ENCODE data around the gene FGD3.

DNA sequence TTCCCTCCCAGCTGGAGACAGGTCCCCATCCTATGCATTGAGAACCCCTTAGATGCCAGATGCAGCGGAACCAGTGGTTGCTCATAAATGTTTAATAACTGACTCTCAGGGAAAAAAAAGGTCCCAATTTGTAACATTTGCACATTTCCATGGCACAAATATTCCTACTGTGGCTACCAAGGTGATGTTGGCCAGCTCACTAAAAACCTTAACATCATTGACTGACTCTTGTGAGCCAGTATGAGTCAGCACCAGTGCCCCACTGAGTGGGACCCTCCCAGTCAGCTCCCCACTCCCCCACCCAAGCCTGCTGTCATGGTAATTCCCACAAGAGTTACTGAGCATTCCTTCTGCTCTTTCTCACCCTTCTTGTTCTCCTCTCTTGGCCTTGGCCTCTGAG lies 26.9 kb upstream of the FGD3 start:
- TF ChIP-seq, protein P1, sequence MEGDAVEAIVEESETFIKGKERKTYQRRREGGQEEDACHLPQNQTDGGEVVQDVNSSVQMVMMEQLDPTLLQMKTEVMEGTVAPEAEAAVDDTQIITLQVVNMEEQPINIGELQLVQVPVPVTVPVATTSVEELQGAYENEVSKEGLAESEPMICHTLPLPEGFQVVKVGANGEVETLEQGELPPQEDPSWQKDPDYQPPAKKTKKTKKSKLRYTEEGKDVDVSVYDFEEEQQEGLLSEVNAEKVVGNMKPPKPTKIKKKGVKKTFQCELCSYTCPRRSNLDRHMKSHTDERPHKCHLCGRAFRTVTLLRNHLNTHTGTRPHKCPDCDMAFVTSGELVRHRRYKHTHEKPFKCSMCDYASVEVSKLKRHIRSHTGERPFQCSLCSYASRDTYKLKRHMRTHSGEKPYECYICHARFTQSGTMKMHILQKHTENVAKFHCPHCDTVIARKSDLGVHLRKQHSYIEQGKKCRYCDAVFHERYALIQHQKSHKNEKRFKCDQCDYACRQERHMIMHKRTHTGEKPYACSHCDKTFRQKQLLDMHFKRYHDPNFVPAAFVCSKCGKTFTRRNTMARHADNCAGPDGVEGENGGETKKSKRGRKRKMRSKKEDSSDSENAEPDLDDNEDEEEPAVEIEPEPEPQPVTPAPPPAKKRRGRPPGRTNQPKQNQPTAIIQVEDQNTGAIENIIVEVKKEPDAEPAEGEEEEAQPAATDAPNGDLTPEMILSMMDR (conservative IDR thresholded peaks at IDR 0.05; ENCODE audit: low read depth, low read length): no peak
- TF ChIP-seq EZH2 (IDR thresholded peaks at IDR 0.05; ENCODE audit: borderline replicate concordance, low read depth, low read length, poor library complexity, severe bottlenecking): no peak

Data from A673 (cell line).